Naive thymus-derived CD4-positive, alpha-beta T cell (primary cell): Measurements from ENCODE around the gene ADNP2. TPM values are rescaled to one million over a fixed set of nuclear protein-coding genes. Genes with fewer than 3 reads are reported as not detected.

Experiments
- ATAC-seq: fragments of 150-1000 bp; cut with Tn5 transposase; 2 replicates; pipeline ENCODE4 v1.10.0; 2021; ENCODE audit warnings: mild to moderate bottlenecking, moderate library complexity
- CTCF ChIA-PET: fragments of 350-600 bp; sonication (Branson Sonifier 250); formaldehyde crosslinking; loops from one replicate; lab custom pipeline; 2021; ENCODE audit warnings: antibody characterized with exemption; lab: Charles Lee
- POLR2A ChIA-PET: fragments of 350-600 bp; sonication (Branson Sonifier 250); formaldehyde crosslinking; loops from one replicate; lab custom pipeline; 2021; ENCODE audit warnings: antibody characterized with exemption, inconsistent platforms; lab: Charles Lee
- DNase-seq, 9 donors: peaks; one replicate each; pipeline versions ENCODE4 v3.0.0 to v3.0.0-alpha.2; 2020 to 2022; ENCODE audit warnings: mixed read lengths in 1 of 9
- H3K27ac ChIP-seq: one replicate; pipeline ENCODE4 v1.7.0; 2013; ENCODE audit warnings: mild to moderate bottlenecking, low read depth, low read length, moderate library complexity
- H3K27me3 ChIP-seq, 2 donors: one replicate each; pipeline ENCODE4 v1.7.0; 2013; ENCODE audit warnings: low read length in 2 of 2, mild to moderate bottlenecking in 2 of 2, moderate library complexity in 2 of 2; ENCODE audit not compliant: control insufficient read depth in 2 of 2, insufficient read depth in 2 of 2
- H3K36me3 ChIP-seq, 3 experiments: 1 replicate in 2 of 3; 2 replicates in 1 of 3; pipeline ENCODE4 v1.7.0; 2013; ENCODE audit warnings: low read length in 3 of 3, mild to moderate bottlenecking in 3 of 3, moderate library complexity in 1 of 3; ENCODE audit not compliant: insufficient read depth in 3 of 3, control insufficient read depth in 2 of 3
- H3K4me1 ChIP-seq, 2 donors: one replicate each; pipeline ENCODE4 v1.7.0; 2013; ENCODE audit warnings: low read length in 2 of 2, mild to moderate bottlenecking in 2 of 2, moderate library complexity in 1 of 2; ENCODE audit not compliant: control insufficient read depth in 2 of 2, insufficient read depth in 2 of 2
- H3K4me3 ChIP-seq: 2 replicates; pipeline ENCODE4 v1.7.0; 2013; ENCODE audit warnings: mild to moderate bottlenecking, low read length
- H3K9me3 ChIP-seq, 3 experiments: 1 replicate in 2 of 3; 2 replicates in 1 of 3; pipeline ENCODE4 v1.7.0; 2013; ENCODE audit warnings: low read length in 3 of 3; ENCODE audit not compliant: control insufficient read depth in 2 of 3
- H3K27ac Mint-ChIP-seq, 9 donors: one replicate each; pipeline ENCODE4 v1.8.0; 2020 to 2022; ENCODE audit warnings: mixed read lengths in 9 of 9, mild to moderate bottlenecking in 8 of 9, moderate library complexity in 5 of 9, inconsistent platforms in 2 of 9
- H3K27me3 Mint-ChIP-seq, 5 donors: one replicate each; pipeline ENCODE4 v1.8.0; 2021 to 2022; ENCODE audit warnings: mixed read lengths in 5 of 5, mild to moderate bottlenecking in 1 of 5
- H3K36me3 Mint-ChIP-seq, 5 donors: one replicate each; pipeline ENCODE4 v1.8.0; 2020 to 2022; ENCODE audit warnings: mixed read lengths in 5 of 5, mild to moderate bottlenecking in 3 of 5, inconsistent platforms in 1 of 5
- H3K4me1 Mint-ChIP-seq, 7 donors: one replicate each; pipeline ENCODE4 v1.8.0; 2020 to 2022; ENCODE audit warnings: mixed read lengths in 7 of 7, mild to moderate bottlenecking in 3 of 7, inconsistent platforms in 1 of 7
- H3K4me3 Mint-ChIP-seq, 10 donors: one replicate each; pipeline ENCODE4 v1.8.0; 2020 to 2022; ENCODE audit warnings: mild to moderate bottlenecking in 10 of 10, mixed read lengths in 10 of 10, moderate library complexity in 6 of 10, inconsistent platforms in 2 of 10
- H3K9me3 Mint-ChIP-seq, 11 donors: one replicate each; pipeline ENCODE4 v1.8.0; 2020 to 2022; ENCODE audit warnings: mixed read lengths in 11 of 11, mild to moderate bottlenecking in 4 of 11, inconsistent platforms in 1 of 11, moderate library complexity in 1 of 11
- intact Hi-C, 2 donors: fragments of 100-400 bp; cut with micrococcal nuclease; formaldehyde crosslinking; loops; one replicate each; pipeline ENCODE4 v1.15.1; 2023
- polyA plus RNA-seq, 2 donors: library from polyadenylated mRNA; unstranded; fragments of 300-500 nt; fragmentation: Illumina TruSeq; gene quantifications; one replicate each; pipeline ENCODE4 v1.2.3, GENCODE V29; 2021
- total RNA-seq, 6 experiments: library from RNA in 5 of 6; stranded (reverse) in 5 of 6; gene quantifications; 1 replicate in 5 of 6; 2 replicates in 1 of 6; pipeline ENCODE4 v1.2.3 and lab custom pipeline; 2021 to 2026

ADNP2 gene
- total and polyA plus RNA-seq, 7 experiments from 2014 or later, result 10.3 to 41.4 (median 22.1) TPM

DNA sequence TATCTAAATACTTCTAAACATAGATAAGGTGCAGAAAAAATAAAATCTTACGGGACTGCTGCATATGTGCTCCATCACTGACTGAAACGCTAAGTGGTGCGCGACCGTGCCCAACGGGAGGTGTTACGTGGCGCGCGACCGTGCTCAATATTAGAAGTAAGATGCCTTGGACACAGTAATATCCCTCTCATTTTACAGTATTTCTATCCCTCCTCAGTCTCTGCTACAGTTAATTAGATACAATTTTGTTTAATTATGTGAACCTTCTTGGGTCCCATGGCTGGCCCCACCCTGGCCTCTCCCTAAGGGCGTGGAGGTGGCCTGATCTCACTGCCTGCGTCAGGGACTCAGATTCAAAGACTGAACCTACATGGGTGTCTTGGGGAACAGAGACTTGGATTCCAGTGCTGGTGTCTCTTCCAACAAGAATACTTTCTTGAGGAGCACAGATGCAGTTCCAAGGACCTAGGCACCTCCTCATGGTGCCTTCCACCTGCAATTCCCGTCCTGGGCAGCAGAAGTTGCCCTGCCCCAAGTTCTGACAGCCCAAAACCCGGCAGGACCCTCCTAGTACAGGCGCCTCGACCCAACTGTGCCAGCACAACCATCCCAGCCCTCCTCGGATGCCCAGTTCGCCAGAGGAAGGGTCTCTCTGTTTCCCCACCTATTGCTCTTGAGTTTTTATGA lies 79.0 kb downstream of the ADNP2 start:
- peaks cover 0 to 9% (median 0%) of the 10 kb centered on the region in 11 donors for H3K9me3 Mint-ChIP-seq

DNA sequence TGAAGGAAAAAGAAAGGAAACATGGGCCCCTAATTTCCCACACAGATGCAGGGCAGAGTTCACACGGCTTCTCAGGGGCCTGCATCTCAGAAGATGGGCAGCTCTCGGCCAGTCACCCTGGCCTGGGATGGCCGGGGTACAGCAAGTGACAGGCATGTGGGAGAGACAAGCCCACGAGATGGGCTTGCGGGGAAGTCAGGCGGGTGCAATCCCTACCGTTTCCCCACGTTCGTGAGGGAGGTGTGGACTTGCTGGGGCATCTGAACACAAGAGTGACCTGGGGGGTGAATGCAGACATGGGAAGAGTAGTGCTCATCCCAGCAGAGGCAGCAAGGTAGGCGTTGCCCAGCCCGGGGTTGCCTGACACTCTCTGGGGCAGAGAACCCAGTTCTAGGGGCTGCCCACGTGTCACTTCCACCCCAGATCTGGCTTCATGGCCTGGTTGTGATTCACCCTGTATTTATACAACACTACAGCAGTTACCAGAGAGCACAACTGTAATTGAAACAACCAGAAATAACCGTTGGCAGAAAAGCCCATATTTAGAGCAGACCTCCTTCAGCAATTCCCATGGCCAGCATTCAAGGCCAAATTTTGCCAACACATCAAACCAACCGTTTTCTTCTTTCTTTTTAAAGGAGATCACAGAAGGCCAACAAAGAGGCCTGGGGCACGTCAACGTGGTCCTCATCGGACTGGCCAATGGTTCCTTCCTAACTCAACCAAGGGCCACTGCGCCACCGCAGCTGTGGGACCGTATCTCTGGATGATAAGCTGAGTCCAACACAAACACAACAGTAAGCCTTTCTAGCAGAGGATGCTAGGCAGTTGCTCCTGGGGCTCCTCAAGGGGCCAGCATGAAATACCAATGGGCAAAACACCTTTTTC lies 79.8 kb downstream of the ADNP2 start:
- no peaks in the 10 kb centered on the region for H3K4me1 Mint-ChIP-seq
- H3K27me3 Mint-ChIP-seq, result peaks cover 0 to 10% (median 4%) of the 10 kb centered on the region in 5 donors
- peaks cover 0 to 9% (median 0%) of the 10 kb centered on the region in 11 donors for H3K9me3 Mint-ChIP-seq
- no peak overlapping the region for H3K27ac Mint-ChIP-seq
- CTCF ChIA-PET, result no interaction called here
- POLR2A ChIA-PET, result no interaction called here
- ATAC-seq (no peak), DNase-seq (no peak)
- H3K4me1 ChIP-seq, result no peaks in the 10 kb centered on the region
- no peaks in the 10 kb centered on the region for H3K9me3 ChIP-seq
- H3K27me3 ChIP-seq, result no peaks in the 10 kb centered on the region
- H3K4me3 Mint-ChIP-seq, result no peak overlapping the region
- intact Hi-C loops, result no loop called here
- no peaks in the 10 kb centered on the region for H3K36me3 Mint-ChIP-seq
- no peak overlapping the region for H3K27ac ChIP-seq
- no peak overlapping the region for H3K4me3 ChIP-seq
- H3K36me3 ChIP-seq, result no peaks in the 10 kb centered on the region

More for the DNA sequence above, 79.0 kb downstream of the ADNP2 start:
- ChIA-PET POLR2A (no interaction called here), CTCF (no interaction called here)
- no peak overlapping the region for H3K27ac ChIP-seq
- no peaks in the 10 kb centered on the region for H3K27me3 ChIP-seq
- intact Hi-C loops, result no loop called here
- Mint-ChIP-seq H3K4me3 (no peak overlapping the region), H3K36me3 (no peaks in the 10 kb centered on the region), H3K27ac (no peak overlapping the region), H3K27me3 (peaks cover 0 to 10% (median 2%) of the 10 kb centered on the region in 5 donors), H3K4me1 (no peaks in the 10 kb centered on the region)
- H3K36me3 ChIP-seq, result no peaks in the 10 kb centered on the region
- DNase-seq, result no peak
- H3K9me3 ChIP-seq, result no peaks in the 10 kb centered on the region
- H3K4me3 ChIP-seq, result no peak overlapping the region
- no peak for ATAC-seq
- H3K4me1 ChIP-seq, result no peaks in the 10 kb centered on the region

DNA sequence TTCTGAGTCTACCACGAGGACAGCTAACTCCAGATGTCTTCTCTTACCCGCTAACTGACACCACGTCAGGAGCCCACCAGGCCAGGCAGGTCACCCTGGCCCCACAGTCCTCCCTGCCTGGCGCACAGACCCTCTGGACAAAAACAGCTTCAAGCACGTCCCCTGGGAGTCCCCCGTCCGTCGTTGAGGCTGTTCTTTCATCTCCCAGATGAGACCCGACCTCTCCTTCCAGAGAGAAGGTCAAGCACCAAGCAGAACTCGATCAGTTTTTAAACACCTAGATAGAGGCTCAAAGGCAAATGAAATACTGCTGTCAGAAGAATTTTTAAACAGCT lies 80.4 kb downstream of the ADNP2 start:
- no peaks in the 10 kb centered on the region for H3K4me1 ChIP-seq
- Mint-ChIP-seq H3K4me3 (no peak overlapping the region), H3K27me3 (peaks cover 3 to 15% (median 6%) of the 10 kb centered on the region in 5 donors), H3K36me3 (no peaks in the 10 kb centered on the region), H3K27ac (no peak overlapping the region), H3K4me1 (peaks cover 0 to under 1% (median 0%) of the 10 kb centered on the region in 7 donors), H3K9me3 (peaks cover 0 to 9% (median 0%) of the 10 kb centered on the region in 11 donors)
- no peak overlapping the region for H3K27ac ChIP-seq
- no peak for DNase-seq
- intact Hi-C loops, result no loop called here
- no peaks in the 10 kb centered on the region for H3K36me3 ChIP-seq
- POLR2A ChIA-PET, result no interaction called here
- CTCF ChIA-PET, result no interaction called here
- ATAC-seq, result no peak
- no peak overlapping the region for H3K4me3 ChIP-seq
- H3K27me3 ChIP-seq, result no peaks in the 10 kb centered on the region
- no peaks in the 10 kb centered on the region for H3K9me3 ChIP-seq

Other genes starting within 250 kb of the ADNP2 start
- 100 to 1,000 TPM in 1 of 5 experiments, 10 to 100 TPM in 4; 30.7 to 106 (median 40.4) TPM for gene SLC66A2, start 157.6 kb upstream of the ADNP2 start, total RNA-seq
- gene SLC66A2, start 157.6 kb upstream of the ADNP2 start, polyA plus RNA-seq, result 10 to 100 TPM; 14.9 to 20.2 TPM
- 10 to 100 TPM; 13.7 to 44.9 (median 41.7) TPM for gene HSBP1L1, start 144.6 kb upstream of the ADNP2 start, total RNA-seq
- 10 to 100 TPM; 21.9 to 32.4 TPM for gene HSBP1L1, start 144.6 kb upstream of the ADNP2 start, polyA plus RNA-seq
- 100 to 1,000 TPM in 1 of 5 experiments, 10 to 100 TPM in 4; 56.9 to 107 (median 69.7) TPM for gene TXNL4A, start 120.7 kb upstream of the ADNP2 start, total RNA-seq
- 100 to 1,000 TPM; 165 to 205 TPM for gene TXNL4A, start 120.7 kb upstream of the ADNP2 start, polyA plus RNA-seq
- 10 to 100 TPM; 17.6 to 23.5 (median 21.7) TPM for gene RBFA, start 74.8 kb upstream of the ADNP2 start, total RNA-seq
- gene RBFA, start 74.8 kb upstream of the ADNP2 start, polyA plus RNA-seq, result 10 to 100 TPM; 14.6 to 15.7 TPM
- gene PARD6G, start 138.3 kb downstream of the ADNP2 start, total RNA-seq, result under 1 TPM in 4 of 5 experiments, not detected in 1; 0.07 to 0.16 (median 0.09) TPM
- not detected for gene PARD6G, start 138.3 kb downstream of the ADNP2 start, polyA plus RNA-seq